GM12872 (cell line): ENCODE results near the gene GABARAP.

Source experiments
- CTCF ChIP-seq: IDR thresholded peaks from 3 replicates; pipeline ENCODE4 v1.5.1; 2011; ENCODE audit warnings: low read depth, mild to moderate bottlenecking, low read length, moderate library complexity; ENCODE audit not compliant: insufficient read depth

Gene GABARAP

GRCh38 chr17:7226721-7227710 lies 15.2 kb downstream of the GABARAP start:
- TF ChIP-seq CTCF, result no peak

- TF ChIP-seq CTCF, result no peak
Observed at GRCh38 chr17:7225711-7226331, 16.4 kb downstream of the GABARAP start.

GRCh38 chr17:7224661-7225111 lies 17.6 kb downstream of the GABARAP start:
- no peak for TF ChIP-seq CTCF

GRCh38 chr17:7224110-7224509 lies 18.1 kb downstream of the GABARAP start:
- no peak for TF ChIP-seq CTCF

- no peak for TF ChIP-seq CTCF
Observed at GRCh38 chr17:7223375-7223774, 18.9 kb downstream of the GABARAP start.

- TF ChIP-seq CTCF, result no peak
Observed at GRCh38 chr17:7222972-7223292, 19.3 kb downstream of the GABARAP start.

- no peak for TF ChIP-seq CTCF
Observed at GRCh38 chr17:7222093-7222971, 19.9 kb downstream of the GABARAP start.
